Neural progenitor cell (in vitro differentiated cells): Measurements from ENCODE around the gene TNPO2.

ENCODE experiments used
- CTCF ChIP-seq: fragments of 200-600 bp; sonication (generic); IDR thresholded peaks from 2 replicates; pipeline ENCODE4 v1.5.1; 2017; ENCODE audit warnings: antibody characterized with exemption, mild to moderate bottlenecking
- EZH2 ChIP-seq: fragments of 200-600 bp; sonication (generic); IDR thresholded peaks from 2 replicates; pipeline ENCODE4 v1.6.1; 2017; ENCODE audit warnings: antibody characterized with exemption, mild to moderate bottlenecking, moderate library complexity
- EZH2phosphoT487 ChIP-seq: fragments of 200-600 bp; sonication (generic); IDR thresholded peaks from 2 replicates; pipeline ENCODE4 v1.6.1; 2017; ENCODE audit warnings: antibody characterized with exemption

- TF ChIP-seq CTCF (no peak), EZH2phosphoT487 (no peak), EZH2 (no peak)
Observed at GRCh38 chr19:12751635-12752034, 27.9 kb upstream of the TNPO2 start, which contains the start of gene BEST2.
